ENCODE results near the gene IFNLR1.
"Not testable (repeated sequence)": the region's sequence is repeated elsewhere in the genome, so short reads cannot be mapped to it uniquely, and the experiment has no call there.

The IFNLR1 gene

DNA sequence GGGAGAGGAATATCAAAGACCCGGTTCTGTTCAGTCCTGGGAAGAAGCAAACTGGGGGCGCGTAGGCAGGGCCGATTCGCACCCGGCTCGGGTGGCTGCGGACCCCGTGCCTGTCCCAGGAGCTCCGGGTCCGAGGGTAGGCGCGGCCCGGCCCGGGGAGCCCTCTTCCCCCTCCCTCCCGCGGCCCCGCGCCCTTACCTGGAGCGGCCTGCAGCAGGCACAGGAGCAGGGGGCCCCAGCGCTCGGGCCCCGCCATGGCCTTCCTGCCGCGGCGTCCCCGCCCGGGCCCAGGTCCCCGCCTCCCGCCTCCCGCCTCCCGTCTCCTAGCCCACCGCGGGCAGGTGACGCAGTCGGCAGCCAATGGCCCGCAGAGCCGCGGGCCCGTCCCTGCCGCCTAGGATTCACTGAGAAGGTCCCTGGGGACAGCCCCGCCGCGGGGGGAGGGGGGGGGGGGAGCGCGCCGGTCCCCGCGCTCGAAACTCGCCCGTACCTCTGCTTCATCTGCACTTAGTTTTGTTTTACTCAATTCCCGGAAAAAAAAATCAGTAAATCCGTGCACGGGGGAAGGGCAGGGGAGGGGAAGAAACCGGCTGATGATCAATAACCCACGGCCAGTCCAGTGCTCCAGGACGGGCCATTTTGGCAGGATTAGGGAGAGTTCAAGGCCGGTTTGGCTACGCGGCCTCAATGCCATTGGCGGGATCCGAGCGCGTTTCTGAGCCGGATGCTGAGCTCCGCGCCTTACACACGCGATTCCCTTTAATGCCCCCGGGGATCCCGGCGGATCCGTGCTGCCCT lies at the start of gene IFNLR1:
IFNLR1 (minus strand) TSS at position 297 of the 798 bp plus-strand sequence; CDS start at position 256, 41 bp downstream.
- DNase-seq (ENCODE audit: low spot score) = no peak

DNA sequence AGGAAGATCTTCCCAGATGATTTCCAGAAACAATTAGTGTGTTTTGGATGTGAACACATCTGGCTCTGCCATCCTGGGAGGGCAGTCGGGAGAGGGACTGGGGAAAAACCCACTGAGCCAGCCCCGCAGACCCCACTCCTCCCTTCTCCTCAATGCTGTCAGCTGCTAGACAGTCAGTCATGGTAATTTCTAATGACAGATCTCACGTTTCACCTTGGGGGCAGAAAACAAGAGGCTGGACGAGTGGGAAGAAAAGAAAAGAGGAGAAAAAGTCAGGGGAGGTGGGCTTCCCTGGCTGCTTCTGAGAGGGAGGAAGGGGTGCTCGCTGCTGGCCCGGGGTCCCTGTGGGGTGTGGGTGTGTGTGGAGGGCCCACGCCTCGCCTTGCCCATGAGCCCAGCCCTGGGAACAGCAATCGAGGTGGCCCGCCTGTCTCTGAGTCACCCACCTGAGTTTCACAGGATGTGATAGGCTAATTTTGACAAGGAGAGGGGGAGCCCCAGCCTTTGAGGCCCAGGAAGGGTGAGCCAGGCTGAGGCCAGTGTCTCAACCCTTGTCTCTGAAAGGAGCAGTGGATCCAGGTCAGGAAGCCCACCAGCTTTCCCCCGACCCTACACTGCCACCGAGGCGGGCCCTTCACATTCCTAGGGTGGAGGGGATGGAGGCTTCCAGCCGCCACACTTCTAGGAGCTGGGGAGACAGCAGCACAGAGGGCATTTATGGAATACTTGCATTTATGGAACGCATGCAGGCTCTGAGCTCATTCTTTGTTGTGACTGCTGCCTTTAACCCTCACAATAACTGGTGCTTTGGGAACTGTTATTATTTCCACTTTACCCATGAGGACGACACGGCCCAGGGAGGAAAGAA lies 49.1 kb upstream of the IFNLR1 start:
- DNase-seq (ENCODE audit: low spot score) = no peak

DNA sequence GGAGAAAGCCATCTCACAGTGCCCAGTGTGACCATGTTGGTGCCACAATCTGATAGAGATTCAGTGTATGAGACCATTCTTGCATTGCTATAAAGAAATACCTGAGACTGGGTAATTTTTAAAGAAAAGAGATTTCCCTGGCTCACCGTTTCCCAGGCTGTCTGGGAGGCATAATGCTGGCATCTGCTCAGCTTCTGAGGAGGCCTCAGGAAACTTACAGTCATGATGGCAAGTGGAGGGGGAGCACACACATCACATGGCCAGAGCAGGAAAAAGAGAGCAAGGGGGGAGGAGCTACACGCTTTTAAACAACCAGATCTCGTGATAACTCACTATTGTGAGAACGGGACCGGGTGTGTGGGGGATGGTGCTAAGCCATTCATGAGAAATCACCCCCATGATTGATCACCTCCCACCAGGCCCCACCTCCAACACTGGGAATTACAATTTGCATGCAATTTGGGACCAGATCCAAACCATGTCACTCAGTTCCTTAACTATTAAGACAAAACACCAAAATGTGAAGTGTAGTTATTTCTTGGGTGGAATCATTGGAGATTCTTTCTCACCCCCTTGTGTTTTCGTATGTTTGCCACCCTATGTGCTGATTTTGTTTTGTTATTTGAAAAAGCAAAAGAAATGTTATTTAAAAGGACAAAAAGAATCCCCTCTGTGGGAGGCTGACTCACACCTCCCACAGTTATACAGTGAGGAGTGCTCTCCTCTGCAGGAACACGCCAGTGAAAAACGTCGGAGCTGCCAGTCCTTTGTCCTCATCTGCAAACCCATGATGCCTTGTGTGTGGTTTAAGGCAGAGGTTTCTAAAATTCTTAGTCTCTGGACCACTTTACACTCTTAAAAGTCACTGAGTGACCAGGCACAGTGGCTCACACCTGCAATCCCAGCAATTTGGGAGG lies 46.9 kb upstream of the IFNLR1 start:
- DNase-seq (ENCODE audit: low spot score) = peak; percentile 18

DNA sequence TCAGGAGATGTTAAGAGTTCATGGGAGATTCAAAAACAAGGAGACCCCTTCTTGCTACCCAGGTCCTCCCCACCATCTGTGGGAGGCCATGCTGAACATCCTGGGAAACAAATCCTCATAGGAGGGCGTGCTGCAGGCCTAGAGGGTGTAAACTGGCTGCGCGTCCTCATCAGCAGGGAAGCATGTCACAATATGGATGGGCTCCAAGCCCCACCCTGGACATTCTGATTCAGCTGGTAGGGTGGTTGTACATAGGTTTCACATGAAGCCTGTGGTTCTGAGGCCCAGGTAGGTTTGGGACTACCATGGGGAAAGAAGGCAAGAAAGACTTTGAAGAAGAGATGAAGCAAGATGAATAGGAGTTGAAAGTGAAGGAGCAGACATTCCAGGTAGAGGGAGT lies 44.6 kb upstream of the IFNLR1 start:
- DNase-seq (ENCODE audit: low spot score) = no peak

- no peak for DNase-seq (ENCODE audit: low spot score)
Measured at GRCh38 chr1:24228311-24228710, 41.2 kb upstream of the IFNLR1 start.

- no peak for DNase-seq (ENCODE audit: low spot score)
Measured at GRCh38 chr1:24226749-24227148, 39.7 kb upstream of the IFNLR1 start.

GRCh38 chr1:24224761-24225160 lies 37.7 kb upstream of the IFNLR1 start:
- no peak for DNase-seq (ENCODE audit: low spot score)

DNA sequence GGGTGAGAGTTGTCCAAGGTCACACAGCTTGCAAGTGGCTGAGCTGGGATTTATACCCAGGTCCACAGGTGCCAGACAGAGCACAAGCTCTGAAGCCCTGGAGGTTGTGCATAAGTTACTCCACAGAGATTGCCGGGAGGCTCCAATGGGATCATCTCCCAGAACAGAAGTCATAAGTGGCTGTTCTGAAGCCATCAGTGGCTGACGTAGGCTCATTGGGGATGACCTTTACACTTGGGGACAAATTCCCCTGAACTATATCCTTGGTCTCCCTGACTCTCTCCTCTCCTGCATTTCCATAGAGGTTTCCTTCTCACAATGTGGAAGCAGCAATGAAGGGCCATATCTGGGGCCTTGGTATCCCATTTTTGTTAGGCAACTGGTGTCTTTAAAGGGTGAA lies 37.0 kb upstream of the IFNLR1 start:
- DNase-seq (ENCODE audit: low spot score) = no peak

DNA sequence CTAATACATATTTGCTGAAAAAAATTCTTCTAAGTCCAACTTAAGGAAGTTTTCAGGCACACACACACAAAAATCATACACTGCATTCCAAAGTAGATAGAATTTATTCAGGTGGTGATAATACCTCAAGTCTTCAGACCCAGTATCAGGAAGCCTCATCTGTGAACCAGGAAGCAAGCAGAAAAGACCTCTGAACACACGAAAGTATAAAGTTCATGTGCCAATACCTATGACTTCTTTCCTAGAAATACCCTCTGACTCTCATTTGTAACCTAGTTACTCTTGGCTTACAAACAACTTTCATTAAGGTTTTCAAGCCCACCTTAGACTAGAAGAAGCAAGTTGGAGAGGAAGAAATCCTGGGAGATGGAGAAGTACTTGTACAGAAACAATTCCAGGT lies 35.7 kb upstream of the IFNLR1 start:
- no peak for DNase-seq (ENCODE audit: low spot score)

GRCh38 chr1:24222008-24222605 lies 35.0 kb upstream of the IFNLR1 start:
- no peak for DNase-seq (ENCODE audit: low spot score)

DNA sequence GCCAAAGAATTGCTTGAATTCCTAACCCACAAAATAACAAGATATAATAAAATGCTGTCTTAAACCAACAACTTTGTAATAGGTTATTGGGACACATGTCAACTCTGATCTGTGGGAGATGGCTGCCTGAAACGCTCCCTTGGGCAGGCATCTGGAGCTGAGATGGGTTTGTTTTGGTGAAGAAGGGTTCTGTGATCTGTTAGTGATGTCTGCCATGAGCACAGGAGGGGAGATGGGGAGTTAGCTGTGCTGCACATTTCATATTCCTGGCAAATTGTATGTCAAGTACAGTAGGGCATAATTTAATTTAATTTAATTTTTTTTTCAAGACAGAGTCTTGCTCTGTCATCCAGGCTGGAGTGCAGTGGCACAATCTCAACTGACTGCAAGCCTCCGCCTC lies 34.2 kb upstream of the IFNLR1 start:
- no peak for DNase-seq (ENCODE audit: low spot score)

- no peak for DNase-seq (ENCODE audit: low spot score)
Measured at GRCh38 chr1:24216276-24217074, 29.4 kb upstream of the IFNLR1 start.

GRCh38 chr1:24215226-24215814 lies 28.2 kb upstream of the IFNLR1 start:
- no peak for DNase-seq (ENCODE audit: low spot score)

GRCh38 chr1:24212376-24212775 lies 25.3 kb upstream of the IFNLR1 start:
- no peak for DNase-seq (ENCODE audit: low spot score)

DNA sequence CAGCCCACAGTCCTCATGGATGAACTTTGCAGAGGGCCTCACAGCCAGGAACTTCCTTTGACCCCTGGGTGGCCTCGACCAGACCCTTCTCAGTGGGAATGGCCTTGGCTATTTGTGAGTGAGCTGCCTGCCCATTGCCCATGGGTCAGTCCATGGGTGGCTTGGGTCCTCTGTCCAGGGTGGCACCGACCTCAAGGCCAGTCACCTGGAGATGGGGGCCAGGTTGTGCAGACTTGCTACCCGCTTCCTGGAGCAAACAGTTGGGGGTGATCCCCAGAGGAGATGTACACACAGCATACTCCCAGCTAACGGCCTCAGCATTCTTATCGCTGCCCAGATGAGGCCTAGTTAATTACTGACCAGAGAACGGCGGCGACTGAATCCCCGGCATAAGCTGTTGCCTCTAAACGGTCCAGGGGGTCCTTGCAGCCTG lies 23.1 kb upstream of the IFNLR1 start:
- DNase-seq (ENCODE audit: low spot score) = no peak

DNA sequence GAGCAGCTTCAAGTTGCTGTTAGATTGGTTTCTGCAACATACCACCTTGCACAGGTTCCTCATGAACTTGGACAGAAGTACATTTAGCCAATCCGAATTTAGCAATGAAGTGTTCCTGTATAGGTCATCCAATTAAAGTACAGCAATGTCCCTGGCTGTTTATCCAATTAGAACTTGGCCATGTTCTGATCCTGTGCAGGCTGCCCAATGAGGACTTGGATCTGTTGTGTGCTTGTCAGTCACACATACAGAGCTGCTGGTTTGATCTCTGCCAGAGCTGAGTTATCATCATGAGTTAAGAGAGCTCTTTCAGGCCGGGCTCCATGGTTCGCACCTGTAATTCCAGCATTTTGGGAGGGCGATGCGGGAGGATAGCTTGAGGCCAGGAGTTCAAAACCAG lies 22.0 kb upstream of the IFNLR1 start:
- DNase-seq (ENCODE audit: low spot score) = no peak

GRCh38 chr1:24207709-24208108 lies 20.6 kb upstream of the IFNLR1 start:
- no peak for DNase-seq (ENCODE audit: low spot score)

DNA sequence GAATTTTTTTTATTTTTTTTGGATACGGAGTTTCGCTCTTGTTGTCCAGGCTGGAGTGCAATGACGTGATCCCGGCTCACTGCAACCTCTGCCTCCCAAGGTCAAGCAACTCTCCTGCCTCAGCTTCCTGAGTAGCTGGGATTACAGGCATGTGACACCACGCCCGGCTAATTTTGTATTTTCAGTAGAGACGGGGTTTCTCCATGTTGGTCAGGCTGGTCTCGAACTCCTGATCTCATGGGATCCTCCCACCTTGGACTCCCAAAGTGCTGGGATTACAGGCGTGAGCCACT lies 20.3 kb upstream of the IFNLR1 start:
- DNase-seq (ENCODE audit: low spot score) = not testable (repeated sequence)

- no peak for DNase-seq (ENCODE audit: low spot score)
Measured at GRCh38 chr1:24206516-24207394, 19.7 kb upstream of the IFNLR1 start.

DNA sequence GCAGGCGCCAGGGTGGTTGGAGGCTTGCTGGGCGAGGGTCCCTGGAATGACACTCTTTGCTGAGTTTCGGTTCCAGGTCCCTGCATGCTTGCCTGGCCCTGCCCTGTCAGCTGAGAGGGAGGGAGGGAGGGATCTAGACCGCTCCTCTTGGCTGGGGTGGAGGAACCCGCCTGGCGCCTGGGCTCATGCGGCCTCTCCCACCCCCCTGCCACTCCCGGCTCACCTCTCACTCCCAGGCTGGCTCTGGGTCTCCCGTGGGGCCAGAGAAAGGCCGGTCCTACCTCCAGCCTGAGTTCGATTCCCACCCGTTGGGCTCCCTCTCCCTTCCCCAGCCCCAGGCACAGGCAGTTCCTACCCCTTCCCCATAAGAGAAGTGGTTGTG lies 19.0 kb upstream of the IFNLR1 start:
- no peak for DNase-seq (ENCODE audit: low spot score)
